K562 (cell line): ENCODE measurements around the gene PPP1R13L. TPM values are rescaled to one million over a fixed set of nuclear protein-coding genes. Genes with fewer than 3 reads are reported as not detected.

Experiments used
- NFE2 ChIP-seq: IDR thresholded peaks from 2 replicates; pipeline ENCODE4 v1.6.1; 2014; ENCODE audit warnings: antibody characterized with exemption, low read depth
- NFIC ChIP-seq: fragments of 450-650 bp; IDR thresholded peaks from 2 replicates; pipeline ENCODE4 v1.6.1; 2017; ENCODE audit warnings: mild to moderate bottlenecking, inconsistent platforms
- PATZ1 ChIP-seq: fragments of 250-450 bp; sonication (Bioruptor Pico); IDR thresholded peaks from 2 replicates; pipeline ENCODE4 v1.5.0; 2020; ENCODE audit warnings: mild to moderate bottlenecking, borderline replicate concordance
- RBBP5 ChIP-seq: fragments of 200-600 bp; sonication (generic); IDR thresholded peaks from 2 replicates; pipeline ENCODE4 v1.6.1; 2012; ENCODE audit warnings: borderline replicate concordance, mild to moderate bottlenecking, low read length, control low read depth, inconsistent platforms; ENCODE audit not compliant: insufficient read depth, poor library complexity, severe bottlenecking
- SAP30 ChIP-seq: fragments of 200-600 bp; sonication (generic); IDR thresholded peaks from 2 replicates; pipeline ENCODE4 v1.6.1; 2012; ENCODE audit warnings: borderline replicate concordance, low read depth, mild to moderate bottlenecking, moderate library complexity, low read length, control low read depth, inconsistent platforms; ENCODE audit not compliant: insufficient read depth, poor library complexity, severe bottlenecking
- TRIM28 ChIP-seq: fragments of 450-650 bp; IDR thresholded peaks from 2 replicates; pipeline ENCODE4 v1.6.1; 2017
- ZBED1 ChIP-seq: IDR thresholded peaks from 2 replicates; pipeline ENCODE4 v1.6.1; 2014
- ZFP91 ChIP-seq: sonication (generic); formaldehyde crosslinking; IDR thresholded peaks from 2 replicates; pipeline ENCODE4 v1.8.0; 2022; ENCODE audit warnings: mild to moderate bottlenecking, missing genetic modification reagents
- ZNF764 ChIP-seq: fragments of 250-450 bp; sonication (Bioruptor Pico); IDR thresholded peaks from 2 replicates; pipeline ENCODE4 v1.4.0; 2020; ENCODE audit warnings: low read depth, mild to moderate bottlenecking, moderate library complexity
- polyA plus RNA-seq, 8 experiments: library from polyadenylated mRNA; depleted of rRNA in 4 of 8; stranded (reverse) in 5 of 8; unstranded in 3 of 8; fragments of >200 nt; fragmentation: Nextera tagmentation in 2 of 8; fragmentation: Illumina TruSeq in 1 of 8; extraction: Ambion mirVana in 2 of 8; extraction: Trizol in 1 of 8; gene quantifications; 2 replicates each; pipeline versions ENCODE4 v1.2.1 to v1.2.3, GENCODE V29; 2011 to 2014; ENCODE audit warnings: inconsistent platforms in 1 of 8, missing spikeins in 1 of 8
- total RNA-seq, 7 experiments: library from RNA; depleted of rRNA in 6 of 7; stranded (reverse); fragments of >200 nt in 6 of 7; fragmentation: Illumina TruSeq in 2 of 7; extraction: Trizol in 2 of 7; gene quantifications; 2 replicates each; pipeline versions ENCODE4 v1.2.1 to v1.2.3, GENCODE V29; 2011 to 2021; ENCODE audit warnings: low replicate concordance in 1 of 7
- TF ChIP-seq, protein P1 (sequence below), 2 experiments: fragments of 450-650 bp in 1 of 2; sonication (generic) in 1 of 2; formaldehyde crosslinking in 1 of 2; IDR thresholded peaks; 2 replicates each; pipeline versions ENCODE4 v1.7.1 to v1.9.0; 2016 to 2022; ENCODE audit warnings: inconsistent platforms in 1 of 2, mild to moderate bottlenecking in 1 of 2, missing genetic modification reagents in 1 of 2
- TF ChIP-seq, protein P2 (sequence below): fragments of 450-650 bp; formaldehyde crosslinking; conservative IDR thresholded peaks from 2 replicates; pipeline ENCODE4 v1.4.0; 2022; ENCODE audit warnings: mild to moderate bottlenecking, missing genetic modification characterization

Gene PPP1R13L
- total and polyA plus RNA-seq, 9 of the 15 experiments (the other 6 are each of a cell fraction or from before 2014, with no cell fraction given), result 0.32 to 6.7 (median 2.0) TPM

DNA sequence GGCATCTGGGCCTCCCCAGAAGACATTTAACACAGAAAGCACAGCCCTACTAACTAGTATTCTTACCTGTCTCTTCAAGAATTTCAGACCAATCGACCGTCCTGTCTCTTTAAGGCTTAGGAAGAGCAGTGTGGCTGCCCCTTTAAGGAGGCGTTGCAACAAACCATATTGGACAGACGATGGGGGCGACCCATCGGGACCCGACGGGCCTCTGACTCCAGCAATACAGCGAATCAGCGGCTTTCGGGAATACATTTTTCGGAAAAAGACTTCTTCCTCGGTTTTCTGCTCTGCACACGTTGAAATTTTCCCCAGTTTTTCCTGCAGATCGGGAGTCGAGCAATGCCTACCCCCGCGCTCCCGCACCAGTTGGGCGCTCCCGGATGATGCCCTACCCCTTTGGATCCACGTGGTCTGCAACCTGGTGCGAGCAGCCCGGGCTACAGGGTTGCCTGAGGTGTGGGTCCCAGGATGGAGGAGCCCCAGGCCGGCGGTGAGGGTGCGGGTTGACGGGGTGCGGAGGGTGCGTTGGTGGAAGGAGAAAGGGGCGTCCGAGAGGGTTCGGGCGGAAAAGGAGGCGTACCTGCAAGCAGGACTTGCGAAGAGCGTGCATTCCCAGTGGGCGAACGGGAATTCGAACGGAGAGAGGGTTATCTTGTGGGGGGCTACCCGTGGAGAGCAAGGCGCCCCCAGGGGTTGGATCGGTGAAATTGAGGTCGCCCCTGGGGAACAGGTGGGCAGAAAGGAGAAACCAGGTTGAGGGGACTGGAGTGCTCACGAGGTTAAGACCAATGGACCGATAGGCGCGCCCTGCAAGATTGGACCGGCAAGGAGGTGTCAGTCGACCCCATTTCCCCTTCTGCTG lies 1.6 kb upstream of the PPP1R13L start, which contains the start of gene POLR1G (continued):
- TF ChIP-seq NFE2 (0 out of 2 replicates have a peak, but pooled peaks have one; percentile 6), RBBP5 (peak; percentile 51), ZFP91 (peak; percentile 99), ZNF764 (no peak), SAP30 (peak; percentile 99), PATZ1 (no peak), NFIC (peak; percentile 37; the same call in 1 of the 2 replicates), TRIM28 (peak; percentile 75), ZBED1 (no peak)
- TF ChIP-seq, protein P1, sequence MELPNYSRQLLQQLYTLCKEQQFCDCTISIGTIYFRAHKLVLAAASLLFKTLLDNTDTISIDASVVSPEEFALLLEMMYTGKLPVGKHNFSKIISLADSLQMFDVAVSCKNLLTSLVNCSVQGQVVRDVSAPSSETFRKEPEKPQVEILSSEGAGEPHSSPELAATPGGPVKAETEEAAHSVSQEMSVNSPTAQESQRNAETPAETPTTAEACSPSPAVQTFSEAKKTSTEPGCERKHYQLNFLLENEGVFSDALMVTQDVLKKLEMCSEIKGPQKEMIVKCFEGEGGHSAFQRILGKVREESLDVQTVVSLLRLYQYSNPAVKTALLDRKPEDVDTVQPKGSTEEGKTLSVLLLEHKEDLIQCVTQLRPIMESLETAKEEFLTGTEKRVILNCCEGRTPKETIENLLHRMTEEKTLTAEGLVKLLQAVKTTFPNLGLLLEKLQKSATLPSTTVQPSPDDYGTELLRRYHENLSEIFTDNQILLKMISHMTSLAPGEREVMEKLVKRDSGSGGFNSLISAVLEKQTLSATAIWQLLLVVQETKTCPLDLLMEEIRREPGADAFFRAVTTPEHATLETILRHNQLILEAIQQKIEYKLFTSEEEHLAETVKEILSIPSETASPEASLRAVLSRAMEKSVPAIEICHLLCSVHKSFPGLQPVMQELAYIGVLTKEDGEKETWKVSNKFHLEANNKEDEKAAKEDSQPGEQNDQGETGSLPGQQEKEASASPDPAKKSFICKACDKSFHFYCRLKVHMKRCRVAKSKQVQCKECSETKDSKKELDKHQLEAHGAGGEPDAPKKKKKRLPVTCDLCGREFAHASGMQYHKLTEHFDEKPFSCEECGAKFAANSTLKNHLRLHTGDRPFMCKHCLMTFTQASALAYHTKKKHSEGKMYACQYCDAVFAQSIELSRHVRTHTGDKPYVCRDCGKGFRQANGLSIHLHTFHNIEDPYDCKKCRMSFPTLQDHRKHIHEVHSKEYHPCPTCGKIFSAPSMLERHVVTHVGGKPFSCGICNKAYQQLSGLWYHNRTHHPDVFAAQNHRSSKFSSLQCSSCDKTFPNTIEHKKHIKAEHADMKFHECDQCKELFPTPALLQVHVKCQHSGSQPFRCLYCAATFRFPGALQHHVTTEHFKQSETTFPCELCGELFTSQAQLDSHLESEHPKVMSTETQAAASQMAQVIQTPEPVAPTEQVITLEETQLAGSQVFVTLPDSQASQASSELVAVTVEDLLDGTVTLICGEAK (IDR thresholded peaks at IDR 0.05), result peak; percentile 69; the same call in 1 of the 2 replicates
- TF ChIP-seq, protein P1 (CRISPR knock-in tag; IDR thresholded peaks at IDR 0.05), result no peak
- TF ChIP-seq, protein P2, sequence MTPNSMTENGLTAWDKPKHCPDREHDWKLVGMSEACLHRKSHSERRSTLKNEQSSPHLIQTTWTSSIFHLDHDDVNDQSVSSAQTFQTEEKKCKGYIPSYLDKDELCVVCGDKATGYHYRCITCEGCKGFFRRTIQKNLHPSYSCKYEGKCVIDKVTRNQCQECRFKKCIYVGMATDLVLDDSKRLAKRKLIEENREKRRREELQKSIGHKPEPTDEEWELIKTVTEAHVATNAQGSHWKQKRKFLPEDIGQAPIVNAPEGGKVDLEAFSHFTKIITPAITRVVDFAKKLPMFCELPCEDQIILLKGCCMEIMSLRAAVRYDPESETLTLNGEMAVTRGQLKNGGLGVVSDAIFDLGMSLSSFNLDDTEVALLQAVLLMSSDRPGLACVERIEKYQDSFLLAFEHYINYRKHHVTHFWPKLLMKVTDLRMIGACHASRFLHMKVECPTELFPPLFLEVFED (CRISPR knock-in tag), result no peak
